Measurements from ENCODE around the gene CORO2A.

The CORO2A gene

DNA sequence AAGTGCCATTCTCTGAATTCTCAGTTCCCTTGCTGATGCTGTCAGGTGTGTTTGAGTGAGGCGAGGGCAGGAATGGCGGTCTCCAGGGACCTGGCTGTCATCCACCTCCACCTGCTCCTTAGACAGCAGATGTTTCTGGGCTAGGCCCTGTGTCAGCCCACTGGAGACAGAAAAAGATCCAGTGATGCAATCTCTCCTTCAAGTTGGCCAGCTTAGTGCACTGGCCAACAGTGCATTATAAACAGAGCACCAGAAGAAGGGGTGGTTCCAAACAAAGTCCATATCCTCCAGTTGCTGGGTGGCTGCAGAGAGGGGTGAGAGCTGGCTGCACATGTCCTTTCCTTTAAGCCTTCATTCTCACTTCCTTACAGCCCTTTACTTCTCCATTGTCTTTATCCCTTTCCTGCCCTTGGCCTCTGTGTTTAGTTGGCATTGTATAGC is 109.4 kb downstream of the CORO2A start:
- H3K4me3 ChIP-seq (ENCODE audit: low read length): no peak overlapping the region
- H3K27ac ChIP-seq (ENCODE audit: low read depth, low read length): no peak overlapping the region
- peaks cover 76% of the 10 kb centered on the region for H3K36me3 ChIP-seq (ENCODE audit: control insufficient read depth, low read length)
- no peaks in the 10 kb centered on the region for H3K9me3 ChIP-seq (ENCODE audit: control insufficient read depth, insufficient read depth, low read length)
- no peaks in the 10 kb centered on the region for H3K79me2 ChIP-seq (ENCODE audit: control insufficient read depth, low read length)
- H3K4me1 ChIP-seq (ENCODE audit: control insufficient read depth, low read length): no peaks in the 10 kb centered on the region
- no peak overlapping the region for H3K4me2 ChIP-seq (ENCODE audit: low read length)
- no peaks in the 10 kb centered on the region for H4K20me1 ChIP-seq (ENCODE audit: control insufficient read depth, insufficient read depth, low read depth, low read length)
- peaks cover 4% of the 10 kb centered on the region; the same call in 1 of the 2 replicates for H3F3A ChIP-seq (ENCODE audit: control insufficient read depth, insufficient read depth)
- H3K9me2 ChIP-seq (replicated peaks; ENCODE audit: control insufficient read depth, low read length): no peaks in the 10 kb centered on the region
- no peaks in the 10 kb centered on the region for H3K27me3 ChIP-seq (ENCODE audit: control insufficient read depth, low read length)
- TF ChIP-seq, protein P1, sequence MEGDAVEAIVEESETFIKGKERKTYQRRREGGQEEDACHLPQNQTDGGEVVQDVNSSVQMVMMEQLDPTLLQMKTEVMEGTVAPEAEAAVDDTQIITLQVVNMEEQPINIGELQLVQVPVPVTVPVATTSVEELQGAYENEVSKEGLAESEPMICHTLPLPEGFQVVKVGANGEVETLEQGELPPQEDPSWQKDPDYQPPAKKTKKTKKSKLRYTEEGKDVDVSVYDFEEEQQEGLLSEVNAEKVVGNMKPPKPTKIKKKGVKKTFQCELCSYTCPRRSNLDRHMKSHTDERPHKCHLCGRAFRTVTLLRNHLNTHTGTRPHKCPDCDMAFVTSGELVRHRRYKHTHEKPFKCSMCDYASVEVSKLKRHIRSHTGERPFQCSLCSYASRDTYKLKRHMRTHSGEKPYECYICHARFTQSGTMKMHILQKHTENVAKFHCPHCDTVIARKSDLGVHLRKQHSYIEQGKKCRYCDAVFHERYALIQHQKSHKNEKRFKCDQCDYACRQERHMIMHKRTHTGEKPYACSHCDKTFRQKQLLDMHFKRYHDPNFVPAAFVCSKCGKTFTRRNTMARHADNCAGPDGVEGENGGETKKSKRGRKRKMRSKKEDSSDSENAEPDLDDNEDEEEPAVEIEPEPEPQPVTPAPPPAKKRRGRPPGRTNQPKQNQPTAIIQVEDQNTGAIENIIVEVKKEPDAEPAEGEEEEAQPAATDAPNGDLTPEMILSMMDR (IDR thresholded peaks at IDR 0.05; ENCODE audit: low read depth, low read length, poor library complexity, severe bottlenecking): no peak
- no peak for TF ChIP-seq EZH2phosphoT487 (IDR thresholded peaks at IDR 0.05; ENCODE audit: borderline replicate concordance, low read length)

DNA sequence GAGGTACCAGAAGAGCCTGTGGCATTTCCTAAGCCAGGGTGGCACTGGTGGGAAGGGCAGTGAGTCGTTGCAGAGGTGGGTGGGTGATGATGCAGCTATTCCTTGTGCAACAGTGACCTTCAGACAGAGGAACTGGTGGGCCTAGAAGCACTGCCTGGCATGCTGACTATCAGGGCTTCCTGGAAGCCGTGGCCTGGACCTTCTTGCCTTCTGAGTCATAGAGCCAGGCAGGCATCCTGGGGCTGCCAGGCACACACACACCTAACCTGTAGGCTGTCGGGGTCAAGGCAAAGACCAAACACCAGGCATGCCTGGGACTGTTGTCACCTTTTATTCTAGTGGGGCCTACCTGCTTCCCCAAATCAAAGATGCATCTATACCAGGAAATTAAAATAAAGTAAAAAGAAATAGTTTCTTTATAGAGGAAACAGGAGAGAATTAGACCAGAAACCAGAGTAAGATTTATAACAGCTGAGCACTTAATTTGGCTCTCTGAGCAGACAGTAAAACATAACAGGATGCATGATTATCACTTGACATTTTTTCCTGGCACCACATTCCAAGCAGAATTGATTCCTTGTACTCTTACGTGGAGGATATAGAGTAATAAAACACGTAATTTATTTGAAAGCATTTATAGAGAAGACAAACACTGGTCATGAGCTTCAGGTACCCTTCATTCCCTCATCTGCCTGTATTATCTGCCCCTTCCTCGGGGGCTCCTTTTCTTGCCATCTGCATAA is 110.8 kb downstream of the CORO2A start:
- peaks cover 88% of the 10 kb centered on the region for H3K36me3 ChIP-seq (ENCODE audit: control insufficient read depth, low read length)

DNA sequence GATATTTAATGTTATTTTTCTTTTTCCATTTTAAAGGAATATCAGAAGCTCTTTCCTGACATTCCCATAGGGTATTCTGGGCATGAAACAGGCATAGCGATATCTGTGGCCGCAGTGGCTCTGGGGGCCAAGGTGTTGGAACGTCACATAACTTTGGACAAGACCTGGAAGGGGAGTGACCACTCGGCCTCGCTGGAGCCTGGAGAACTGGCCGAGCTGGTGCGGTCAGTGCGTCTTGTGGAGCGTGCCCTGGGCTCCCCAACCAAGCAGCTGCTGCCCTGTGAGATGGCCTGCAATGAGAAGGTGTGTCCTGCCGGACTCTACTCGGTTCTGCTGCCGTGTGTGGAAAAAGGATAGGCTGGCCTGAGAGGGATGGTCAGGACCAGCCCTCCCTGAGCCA is 111.7 kb downstream of the CORO2A start:
- no peak overlapping the region for H3K27ac ChIP-seq (ENCODE audit: low read depth, low read length)
- H4K20me1 ChIP-seq (ENCODE audit: control insufficient read depth, insufficient read depth, low read depth, low read length): no peaks in the 10 kb centered on the region
- H3K79me2 ChIP-seq (ENCODE audit: control insufficient read depth, low read length): peaks cover 2% of the 10 kb centered on the region
- no peaks in the 10 kb centered on the region for H3K27me3 ChIP-seq (ENCODE audit: control insufficient read depth, low read length)
- H3K36me3 ChIP-seq (ENCODE audit: control insufficient read depth, low read length): peaks cover 89% of the 10 kb centered on the region
- no peak overlapping the region for H3K4me3 ChIP-seq (ENCODE audit: low read length)
- TF ChIP-seq, protein P1 (IDR thresholded peaks at IDR 0.05; ENCODE audit: low read depth, low read length, poor library complexity, severe bottlenecking): no peak
- TF ChIP-seq EZH2phosphoT487 (IDR thresholded peaks at IDR 0.05; ENCODE audit: borderline replicate concordance, low read length): no peak
- H3F3A ChIP-seq (ENCODE audit: control insufficient read depth, insufficient read depth): peaks cover 4% of the 10 kb centered on the region; the same call in 1 of the 2 replicates
- no peaks in the 10 kb centered on the region for H3K9me2 ChIP-seq (replicated peaks; ENCODE audit: control insufficient read depth, low read length)
- no peak overlapping the region for H3K4me2 ChIP-seq (ENCODE audit: low read length)
- H3K4me1 ChIP-seq (ENCODE audit: control insufficient read depth, low read length): no peaks in the 10 kb centered on the region; the same call in 1 of the 2 replicates
- H3K9me3 ChIP-seq (ENCODE audit: control insufficient read depth, insufficient read depth, low read length): no peaks in the 10 kb centered on the region

More for the DNA sequence above, 110.8 kb downstream of the CORO2A start:
- Histone ChIP-seq H3K27me3 (ENCODE audit: control insufficient read depth, low read length) (no peaks in the 10 kb centered on the region), H3K4me2 (ENCODE audit: low read length) (no peak overlapping the region), H3K4me3 (ENCODE audit: low read length) (no peak overlapping the region), H3K4me1 (ENCODE audit: control insufficient read depth, low read length) (no peaks in the 10 kb centered on the region), H3K79me2 (ENCODE audit: control insufficient read depth, low read length) (no peaks in the 10 kb centered on the region), H3F3A (ENCODE audit: control insufficient read depth, insufficient read depth) (peaks cover 4% of the 10 kb centered on the region; the same call in 1 of the 2 replicates), H3K9me2 (replicated peaks; ENCODE audit: control insufficient read depth, low read length) (no peaks in the 10 kb centered on the region), H3K27ac (ENCODE audit: low read depth, low read length) (no peak overlapping the region), H3K9me3 (ENCODE audit: control insufficient read depth, insufficient read depth, low read length) (no peaks in the 10 kb centered on the region), H4K20me1 (ENCODE audit: control insufficient read depth, insufficient read depth, low read depth, low read length) (no peaks in the 10 kb centered on the region)
- TF ChIP-seq, protein P1 (IDR thresholded peaks at IDR 0.05; ENCODE audit: low read depth, low read length, poor library complexity, severe bottlenecking): no peak
- TF ChIP-seq EZH2phosphoT487 (IDR thresholded peaks at IDR 0.05; ENCODE audit: borderline replicate concordance, low read length): no peak
